Astrocyte (in vitro differentiated cells and primary cell): ENCODE measurements around the gene PIGR. TPM values are rescaled to one million over a fixed set of nuclear protein-coding genes. Genes with fewer than 3 reads are reported as not detected.

Experiments
- DNase-seq: peaks from one replicate; pipeline ENCODE4 v3.0.0-alpha.2; 2010; ENCODE audit warnings: low read depth
- FAIRE-seq: peaks from 2 replicates; lab custom pipeline; 2011; peaks lifted over from hg19 to GRCh38; lab: Jason Lieb, UNC
- H2AFZ ChIP-seq: 2 replicates; pipeline ENCODE4 v1.6.0; 2012; ENCODE audit warnings: low read depth, low read length, inconsistent platforms
- H3K27ac ChIP-seq: 2 replicates; pipeline ENCODE4 v1.5.1; 2011; ENCODE audit warnings: low read depth, low read length, inconsistent platforms
- H3K27me3 ChIP-seq: 2 replicates; pipeline ENCODE4 v1.6.0; 2011; ENCODE audit warnings: low read length, inconsistent platforms; ENCODE audit not compliant: insufficient read depth
- H3K36me3 ChIP-seq: 2 replicates; pipeline ENCODE4 v1.5.1; 2011; ENCODE audit warnings: low read length, inconsistent platforms; ENCODE audit not compliant: insufficient read depth
- H3K4me1 ChIP-seq: 2 replicates; pipeline ENCODE4 v1.5.1; 2011; ENCODE audit warnings: low read length, inconsistent platforms; ENCODE audit not compliant: insufficient read depth
- H3K4me2 ChIP-seq: 2 replicates; pipeline ENCODE4 v1.6.0; 2012; ENCODE audit warnings: low read length, inconsistent platforms
- H3K4me3 ChIP-seq: 2 replicates; pipeline ENCODE4 v1.5.1; 2011; ENCODE audit warnings: low read depth, mild to moderate bottlenecking, low read length, inconsistent platforms; ENCODE audit not compliant: insufficient read depth
- H3K79me2 ChIP-seq: 2 replicates; pipeline ENCODE4 v1.6.0; 2012; ENCODE audit warnings: mild to moderate bottlenecking, low read length, inconsistent platforms; ENCODE audit not compliant: insufficient read depth
- H3K9ac ChIP-seq: 2 replicates; pipeline ENCODE4 v1.6.0; 2012; ENCODE audit warnings: mild to moderate bottlenecking, low read length, inconsistent platforms
- H3K9me3 ChIP-seq: 2 replicates; pipeline ENCODE4 v1.5.1; 2012; ENCODE audit warnings: low read depth, mild to moderate bottlenecking, low read length, inconsistent platforms; ENCODE audit not compliant: insufficient read depth
- H4K20me1 ChIP-seq: 2 replicates; pipeline ENCODE4 v1.6.0; 2012; ENCODE audit warnings: low read length, inconsistent platforms; ENCODE audit not compliant: insufficient read depth
- H3K27ac Mint-ChIP-seq: one replicate; pipeline ENCODE4 v1.8.0; 2021; ENCODE audit warnings: mild to moderate bottlenecking, mixed read lengths; ENCODE audit not compliant: unreplicated experiment
- H3K27me3 Mint-ChIP-seq: one replicate; pipeline ENCODE4 v1.8.0; 2021; ENCODE audit warnings: low read depth, mixed read lengths; ENCODE audit not compliant: unreplicated experiment
- H3K36me3 Mint-ChIP-seq: one replicate; pipeline ENCODE4 v1.8.0; 2021; ENCODE audit warnings: low read depth, mixed read lengths; ENCODE audit not compliant: unreplicated experiment
- H3K4me1 Mint-ChIP-seq: one replicate; pipeline ENCODE4 v1.8.0; 2021; ENCODE audit warnings: low read depth, mixed read lengths; ENCODE audit not compliant: unreplicated experiment
- H3K4me3 Mint-ChIP-seq: one replicate; pipeline ENCODE4 v1.8.0; 2021; ENCODE audit warnings: mild to moderate bottlenecking, moderate library complexity, mixed read lengths; ENCODE audit not compliant: unreplicated experiment
- H3K9me3 Mint-ChIP-seq: one replicate; pipeline ENCODE4 v1.8.0; 2021; ENCODE audit warnings: mild to moderate bottlenecking, mixed read lengths; ENCODE audit not compliant: unreplicated experiment
- CTCF ChIP-seq: IDR thresholded peaks from 2 replicates; pipeline ENCODE4 v1.5.1; 2011; ENCODE audit warnings: low read depth, mild to moderate bottlenecking, inconsistent platforms, low read length, moderate library complexity; ENCODE audit not compliant: insufficient read depth
- EZH2 ChIP-seq: IDR thresholded peaks from 2 replicates; pipeline ENCODE4 v1.6.1; 2012; ENCODE audit warnings: mild to moderate bottlenecking, low read length, inconsistent platforms; ENCODE audit not compliant: insufficient read depth
- total RNA-seq: library from RNA; stranded (reverse); gene quantifications from 2 replicates; pipeline ENCODE4 v1.2.1, GENCODE V29; 2021

PIGR gene
- total RNA-seq, 1 donor from 2014 or later: not detected

DNA sequence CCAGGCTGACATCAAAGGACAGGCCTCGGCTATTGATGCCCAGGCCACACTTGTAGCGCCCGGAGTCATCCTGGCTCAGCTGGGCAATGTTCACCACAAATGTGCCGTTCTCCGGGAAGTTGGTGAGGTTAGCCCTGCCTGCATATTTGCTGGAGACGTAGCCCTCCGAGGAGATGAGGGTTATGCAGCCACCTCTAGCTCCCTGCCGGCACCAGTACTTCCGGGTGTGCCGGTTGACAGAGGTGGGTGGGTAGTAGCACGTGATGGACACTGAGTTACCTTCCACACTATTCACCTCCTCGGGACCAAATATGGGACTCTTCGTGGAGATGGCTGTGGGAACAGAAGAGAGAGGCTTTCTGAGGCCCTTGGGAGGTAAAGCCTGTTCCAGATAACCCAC lies 7.1 kb downstream of the PIGR start:
- Histone ChIP-seq H3K4me2 (no peak overlapping the region), H2AFZ (no peak overlapping the region), H3K27ac (no peak overlapping the region), H3K79me2 (no peaks in the 10 kb centered on the region), H3K36me3 (no peaks in the 10 kb centered on the region), H3K4me1 (no peaks in the 10 kb centered on the region), H3K9me3 (no peaks in the 10 kb centered on the region), H4K20me1 (no peaks in the 10 kb centered on the region), H3K9ac (no peak overlapping the region), H3K4me3 (no peak overlapping the region), H3K27me3 (peaks cover 11% of the 10 kb centered on the region)
- no peaks in the 10 kb centered on the region for H3K36me3 Mint-ChIP-seq
- no peak for DNase-seq
- H3K4me3 Mint-ChIP-seq: no peak overlapping the region
- H3K4me1 Mint-ChIP-seq: no peaks in the 10 kb centered on the region
- H3K27me3 Mint-ChIP-seq: peaks cover 49% of the 10 kb centered on the region
- no peak for FAIRE-seq
- no peak overlapping the region for H3K27ac Mint-ChIP-seq
- TF ChIP-seq CTCF (no peak), EZH2 (no peak)
- no peaks in the 10 kb centered on the region for H3K9me3 Mint-ChIP-seq

- H3K36me3 ChIP-seq: no peaks in the 10 kb centered on the region
- H3K4me2 ChIP-seq: no peak overlapping the region
- peaks cover 5% of the 10 kb centered on the region for H3K27me3 ChIP-seq
- H3K27ac Mint-ChIP-seq: no peak overlapping the region
- H4K20me1 ChIP-seq: no peaks in the 10 kb centered on the region
- H3K4me3 ChIP-seq: no peak overlapping the region
- no peak overlapping the region for H3K27ac ChIP-seq
- no peak overlapping the region for H3K9ac ChIP-seq
- no peaks in the 10 kb centered on the region for H3K9me3 ChIP-seq
- peaks cover 36% of the 10 kb centered on the region for H3K27me3 Mint-ChIP-seq
- TF ChIP-seq CTCF (no peak), EZH2 (no peak)
- no peak overlapping the region for H2AFZ ChIP-seq
- DNase-seq (no peak), FAIRE-seq (no peak)
- H3K4me1 Mint-ChIP-seq: no peaks in the 10 kb centered on the region
- H3K79me2 ChIP-seq: no peaks in the 10 kb centered on the region
- H3K4me3 Mint-ChIP-seq: no peak overlapping the region
- H3K4me1 ChIP-seq: no peaks in the 10 kb centered on the region
- no peaks in the 10 kb centered on the region for H3K36me3 Mint-ChIP-seq
- H3K9me3 Mint-ChIP-seq: no peaks in the 10 kb centered on the region
Measured at GRCh38 chr1:206937425-206937824, 8.8 kb downstream of the PIGR start.

DNA sequence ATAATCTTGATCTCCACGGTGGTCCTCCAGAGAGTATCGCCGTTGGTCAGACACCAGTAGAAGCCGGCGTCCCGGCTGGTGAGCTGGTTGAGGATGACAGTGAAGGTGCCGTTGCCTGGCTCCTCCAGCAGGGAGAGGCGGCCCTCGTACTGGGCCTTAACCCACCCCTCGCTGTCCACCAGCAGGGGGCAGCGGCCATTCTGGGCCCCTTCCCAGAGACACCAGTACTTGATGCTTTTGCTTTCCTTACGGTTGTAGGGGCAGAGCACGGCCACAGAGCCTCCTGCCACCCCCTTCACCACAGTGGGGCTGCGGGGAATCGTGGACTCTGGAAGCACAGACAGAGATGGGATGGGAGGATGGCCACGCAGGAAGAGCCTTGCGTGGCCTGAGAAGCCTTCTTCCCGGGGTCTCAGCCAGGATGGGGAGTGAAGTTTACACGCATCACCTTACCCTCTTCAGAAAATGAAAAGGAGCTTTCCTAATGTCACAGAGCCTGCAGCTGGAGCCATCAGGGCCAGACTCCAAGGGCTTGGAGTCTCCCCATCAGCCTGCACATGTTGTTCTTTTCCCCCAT lies 10.7 kb downstream of the PIGR start:
- DNase-seq (no peak), FAIRE-seq (no peak)
- no peak overlapping the region for H2AFZ ChIP-seq
- Mint-ChIP-seq H3K4me3 (no peak overlapping the region), H3K27ac (no peak overlapping the region), H3K36me3 (no peaks in the 10 kb centered on the region), H3K4me1 (no peaks in the 10 kb centered on the region), H3K9me3 (peaks cover under 1% of the 10 kb centered on the region), H3K27me3 (peaks cover 22% of the 10 kb centered on the region)
- H3K4me1 ChIP-seq: no peaks in the 10 kb centered on the region
- no peak overlapping the region for H3K4me2 ChIP-seq
- no peak overlapping the region for H3K9ac ChIP-seq
- H3K27ac ChIP-seq: no peak overlapping the region
- H3K36me3 ChIP-seq: no peaks in the 10 kb centered on the region
- no peaks in the 10 kb centered on the region for H3K9me3 ChIP-seq
- H3K27me3 ChIP-seq: peaks cover 2% of the 10 kb centered on the region
- H3K79me2 ChIP-seq: no peaks in the 10 kb centered on the region
- no peak overlapping the region for H3K4me3 ChIP-seq
- TF ChIP-seq CTCF (peak; percentile 24), EZH2 (no peak)
- no peaks in the 10 kb centered on the region for H4K20me1 ChIP-seq
